ENCODE data around the gene SNAP23.
"Not testable (repeated sequence)": the region's sequence is repeated elsewhere in the genome, so short reads cannot be mapped to it uniquely, and the experiment has no call there.

- not testable (repeated sequence) for TF ChIP-seq PATZ1 (CRISPR knock-in tag; IDR thresholded peaks at IDR 0.05; ENCODE audit: borderline replicate concordance); ZFP30 (CRISPR knock-in tag; IDR thresholded peaks at IDR 0.05); PPARA (CRISPR knock-in tag; IDR thresholded peaks at IDR 0.05; ENCODE audit: borderline replicate concordance); RARB (CRISPR knock-in tag; IDR thresholded peaks at IDR 0.05); POU6F1 (CRISPR knock-in tag; IDR thresholded peaks at IDR 0.05; ENCODE audit: borderline replicate concordance, low read depth); CREB5 (CRISPR knock-in tag; IDR thresholded peaks at IDR 0.05; ENCODE audit: low read depth); ZNF70 (CRISPR knock-in tag; IDR thresholded peaks at IDR 0.05); ZFP3 (CRISPR knock-in tag; IDR thresholded peaks at IDR 0.05); ISL1 (CRISPR knock-in tag; IDR thresholded peaks at IDR 0.05); GLIS3 (CRISPR knock-in tag; IDR thresholded peaks at IDR 0.05)
Observed at GRCh38 chr15:42556550-42557207, 61.2 kb downstream of the SNAP23 start.

Data from SK-N-SH treated with all-trans-retinoic acid at 6 μM for 48 hours (cell line).